HEK293T (cell line): ENCODE results near the gene DNAAF9.

Experiments used
- CTCF ChIA-PET: fragments of 350-600 bp; formaldehyde crosslinking; extraction: SDS; loops from one replicate; lab custom pipeline; 2021; ENCODE audit warnings: antibody characterized with exemption, inconsistent platforms; lab: Yijun Ruan, JAX
- POLR2A ChIA-PET: fragments of 350-600 bp; formaldehyde crosslinking; extraction: SDS; loops from one replicate; lab custom pipeline; 2020; ENCODE audit warnings: antibody characterized with exemption, inconsistent platforms; lab: Yijun Ruan, JAX
- DNase-seq: peaks from one replicate; pipeline ENCODE4 v3.0.0; 2012; ENCODE audit warnings: mixed read lengths; ENCODE audit errors: extremely low spot score
- ARNT ChIP-seq: fragments of 450-650 bp; IDR thresholded peaks from 2 replicates; pipeline ENCODE4 v1.6.1; 2017; ENCODE audit warnings: mild to moderate bottlenecking
- BHLHE40 ChIP-seq: fragments of 450-650 bp; IDR thresholded peaks from 2 replicates; pipeline ENCODE4 v1.6.1; 2016; ENCODE audit warnings: mild to moderate bottlenecking, moderate library complexity, borderline replicate concordance
- CTBP1 ChIP-seq: fragments of 450-650 bp; IDR thresholded peaks from 2 replicates; pipeline ENCODE4 v1.6.1; 2016; ENCODE audit warnings: borderline replicate concordance
- ELF4 ChIP-seq: fragments of 450-650 bp; IDR thresholded peaks from 2 replicates; pipeline ENCODE4 v1.6.1; 2017; ENCODE audit warnings: antibody characterized with exemption
- FOXA1 ChIP-seq: fragments of 450-650 bp; IDR thresholded peaks from 2 replicates; pipeline ENCODE4 v1.6.1; 2016; ENCODE audit warnings: mild to moderate bottlenecking
- FOXK2 ChIP-seq: fragments of 450-650 bp; IDR thresholded peaks from 2 replicates; pipeline ENCODE4 v1.6.1; 2016; ENCODE audit warnings: mild to moderate bottlenecking
- FOXM1 ChIP-seq: fragments of 450-650 bp; IDR thresholded peaks from 2 replicates; pipeline ENCODE4 v1.6.1; 2017; ENCODE audit warnings: mild to moderate bottlenecking, borderline replicate concordance
- HDGF ChIP-seq: fragments of 450-650 bp; IDR thresholded peaks from 2 replicates; pipeline ENCODE4 v1.6.1; 2017; ENCODE audit warnings: antibody characterized with exemption, borderline replicate concordance
- L3MBTL2 ChIP-seq: fragments of 450-650 bp; conservative IDR thresholded peaks from 2 replicates; pipeline ENCODE4 v1.6.1; 2016; ENCODE audit warnings: mild to moderate bottlenecking
- LEF1 ChIP-seq: fragments of 450-650 bp; IDR thresholded peaks from 2 replicates; pipeline ENCODE4 v1.6.1; 2017; ENCODE audit warnings: mild to moderate bottlenecking, borderline replicate concordance
- NFRKB ChIP-seq: fragments of 450-650 bp; IDR thresholded peaks from 2 replicates; pipeline ENCODE4 v1.6.1; 2016; ENCODE audit warnings: mild to moderate bottlenecking, moderate library complexity
- PKNOX1 ChIP-seq: fragments of 450-650 bp; IDR thresholded peaks from 2 replicates; pipeline ENCODE4 v1.6.1; 2016
- SP1 ChIP-seq: fragments of 450-650 bp; IDR thresholded peaks from 2 replicates; pipeline ENCODE4 v1.6.1; 2017
- SUZ12 ChIP-seq: fragments of 450-650 bp; IDR thresholded peaks from 2 replicates; pipeline ENCODE4 v1.6.1; 2016; ENCODE audit warnings: mild to moderate bottlenecking
- TARDBP ChIP-seq: fragments of 450-650 bp; IDR thresholded peaks from 2 replicates; pipeline ENCODE4 v1.6.1; 2016
- ZNF384 ChIP-seq: fragments of 450-650 bp; IDR thresholded peaks from 2 replicates; pipeline ENCODE4 v1.6.1; 2016

The DNAAF9 gene

GRCh38 chr20:3377644-3378043, 29.8 kb downstream of the DNAAF9 start:
- no peak for DNase-seq
- ChIA-PET CTCF (no interaction called here), POLR2A (no interaction called here)
- TF ChIP-seq FOXK2 (no peak), ARNT (no peak), TARDBP (no peak), LEF1 (no peak), SP1 (no peak), SUZ12 (no peak), FOXA1 (no peak), PKNOX1 (no peak), NFRKB (no peak), L3MBTL2 (no peak), CTBP1 (no peak), FOXM1 (no peak), HDGF (no peak), BHLHE40 (no peak), ZNF384 (no peak), ELF4 (no peak)

GRCh38 chr20:3374296-3374695, 33.2 kb downstream of the DNAAF9 start:
- ChIA-PET CTCF (no interaction called here), POLR2A (no interaction called here)

GRCh38 chr20:3371754-3372153, 35.7 kb downstream of the DNAAF9 start:
- ChIA-PET POLR2A (no interaction called here), CTCF (interaction anchor here (0.6 kb wide), 1 partner anchor 24 kb away, joined by 3 read pairs; no protein-coding TSS in a partner anchor)
- TF ChIP-seq L3MBTL2: no peak
- DNase-seq: no peak

More at GRCh38 chr20:3374296-3374695, 33.2 kb downstream of the DNAAF9 start:
- no peak for DNase-seq
- TF ChIP-seq NFRKB (no peak), BHLHE40 (no peak), ARNT (no peak), FOXM1 (no peak), PKNOX1 (no peak), FOXK2 (no peak), FOXA1 (no peak)

- ChIA-PET POLR2A (interaction anchor here (1.3 kb wide), 1 partner anchor 15 kb away, joined by 3 read pairs; no protein-coding TSS in a partner anchor), CTCF (no interaction called here)
- TF ChIP-seq FOXM1 (no peak), L3MBTL2 (no peak), PKNOX1 (no peak)
- no peak for DNase-seq
Observed at GRCh38 chr20:3367089-3367488, 40.4 kb downstream of the DNAAF9 start.

- TF ChIP-seq FOXA1 (no peak), L3MBTL2 (no peak), LEF1 (no peak), PKNOX1 (no peak), ELF4 (no peak), SP1 (no peak), SUZ12 (no peak), FOXK2 (no peak), ZNF384 (no peak), HDGF (no peak), ARNT (no peak), NFRKB (no peak), FOXM1 (no peak), BHLHE40 (no peak)
- no peak for DNase-seq
- ChIA-PET POLR2A (no interaction called here), CTCF (interaction anchor here (0.7 kb wide), 1 partner anchor 37 kb away, joined by 3 read pairs; no protein-coding TSS in a partner anchor)
Observed at GRCh38 chr20:3364323-3365013, 43.0 kb downstream of the DNAAF9 start.

- no peak for TF ChIP-seq PKNOX1
- TF ChIP-seq ZNF384: no peak
- no peak for TF ChIP-seq SUZ12
- TF ChIP-seq FOXK2: no peak
- TF ChIP-seq LEF1: no peak
- no peak for TF ChIP-seq ARNT
- TF ChIP-seq FOXM1: no peak
- no peak for TF ChIP-seq ELF4
- no peak for TF ChIP-seq FOXA1
- TF ChIP-seq BHLHE40: no peak
- TF ChIP-seq HDGF: no peak
- TF ChIP-seq SP1: no peak
- no peak for TF ChIP-seq NFRKB
- TF ChIP-seq TARDBP: no peak
- TF ChIP-seq L3MBTL2: no peak
- TF ChIP-seq CTBP1: no peak
- no peak for DNase-seq
- CTCF ChIA-PET: no interaction called here
- POLR2A ChIA-PET: no interaction called here
Observed at GRCh38 chr20:3360752-3361151, 46.7 kb downstream of the DNAAF9 start.
